IPS DF 6.9 (cell line): ENCODE measurements around the gene FYN.

Experiments
- DNase-seq: peaks from one replicate; pipeline ENCODE4 v3.0.0-alpha.2; 2013; ENCODE audit warnings: low read depth, low spot score
- H3K27ac ChIP-seq: one replicate; pipeline ENCODE4 v1.5.1; 2013; ENCODE audit warnings: low read length, control low read depth
- H3K27me3 ChIP-seq: 2 replicates; pipeline ENCODE4 v1.6.1; 2013; ENCODE audit warnings: mild to moderate bottlenecking, low read length; ENCODE audit not compliant: control insufficient read depth, insufficient read depth
- H3K36me3 ChIP-seq: 2 replicates; pipeline ENCODE4 v1.6.1; 2013; ENCODE audit warnings: low read length; ENCODE audit not compliant: control insufficient read depth, insufficient read depth
- H3K4me1 ChIP-seq: 2 replicates; pipeline ENCODE4 v1.6.1; 2013; ENCODE audit warnings: low read length; ENCODE audit not compliant: control insufficient read depth, insufficient read depth
- H3K4me3 ChIP-seq: 2 replicates; pipeline ENCODE4 v1.5.1; 2013; ENCODE audit warnings: mild to moderate bottlenecking, low read length
- H3K9me3 ChIP-seq: 2 replicates; pipeline ENCODE4 v1.6.1; 2013; ENCODE audit warnings: low read length, inconsistent platforms; ENCODE audit not compliant: control insufficient read depth, insufficient read depth
- WGBS: extraction: QIAGEN DNeasy Blood & Tissue Kit; methylation state at CpG from one replicate; pipeline ENCODE4 v1.1.7; 2013; ENCODE audit warnings: mixed read lengths, missing lambda C conversion rate; ENCODE audit not compliant: insufficient read length, insufficient coverage; 5-methylcytosine and 5-hydroxymethylcytosine counted together

The FYN gene

DNA sequence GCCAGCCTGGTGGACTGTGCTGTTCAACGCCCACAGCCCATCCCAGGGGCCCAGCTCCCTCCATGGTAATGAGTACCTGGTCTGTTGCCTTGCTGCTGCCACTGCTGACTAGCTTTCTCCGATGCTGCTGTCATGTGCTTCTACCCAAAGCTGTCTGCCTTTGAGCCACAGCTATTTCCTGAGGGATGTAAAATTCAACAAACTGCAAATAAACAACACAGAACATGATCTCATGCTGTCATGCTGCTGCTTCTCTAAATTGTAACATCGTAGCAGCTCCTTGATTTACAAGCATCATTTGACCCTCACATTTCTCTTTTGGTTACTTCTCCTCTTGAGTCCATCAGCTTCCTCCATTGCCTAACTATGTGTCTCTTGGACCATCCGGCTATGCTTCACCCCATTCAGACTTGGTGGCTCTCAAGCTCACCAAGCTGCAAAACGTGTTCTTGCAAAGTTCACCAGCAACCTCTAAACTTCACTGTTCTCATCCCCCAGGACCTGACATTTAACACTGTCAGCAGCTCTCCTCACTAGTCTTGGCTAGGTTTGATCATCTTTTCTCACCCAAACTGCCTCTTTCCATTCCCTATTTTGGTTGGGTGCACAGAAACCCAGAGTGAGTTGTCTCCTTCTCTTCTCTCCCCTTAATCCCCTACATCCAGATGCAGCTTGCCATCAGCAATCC is 54.6 kb downstream of the FYN start:
- no CpG with 5 or more reads among the region's 5 CpGs for WGBS
- DNase-seq: no peak
- Histone ChIP-seq H3K9me3 (no peaks in the 10 kb centered on the region), H3K36me3 (no peaks in the 10 kb centered on the region), H3K4me3 (no peak overlapping the region), H3K4me1 (0 out of 2 replicates have a peak, but pooled peaks cover 1% of the 10 kb centered on the region), H3K27me3 (no peaks in the 10 kb centered on the region), H3K27ac (no peak overlapping the region)

DNA sequence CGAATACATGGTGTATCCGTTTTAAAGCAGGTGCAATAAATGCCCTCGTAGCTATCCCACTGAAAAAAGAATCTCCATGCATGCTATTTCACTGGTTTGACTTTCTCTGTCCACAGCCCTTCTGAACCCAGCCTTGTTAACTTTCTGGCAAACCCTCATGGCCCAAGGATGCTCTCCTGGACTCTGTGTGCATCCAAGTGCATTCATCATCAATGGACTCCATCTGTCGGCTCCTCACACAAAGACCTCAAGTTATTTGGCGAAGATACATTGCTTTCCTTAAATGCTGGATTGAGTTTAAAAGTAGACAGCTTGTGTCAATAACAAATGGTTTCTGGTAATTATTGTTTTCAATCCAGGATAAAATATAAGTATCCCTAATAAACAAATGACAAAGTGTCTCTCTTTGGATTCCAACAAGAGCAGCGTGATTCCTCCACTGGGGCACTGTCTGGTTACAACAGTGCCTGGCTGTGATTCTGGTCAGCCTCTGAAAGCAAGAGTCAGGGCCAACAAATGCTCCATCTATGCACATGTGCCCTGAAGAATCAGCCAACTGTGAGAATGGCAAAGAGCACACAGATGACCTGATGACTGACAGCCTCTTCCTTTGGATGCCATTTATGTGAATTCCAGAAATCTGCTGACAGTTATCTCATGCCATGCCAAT is 55.7 kb downstream of the FYN start:
- no peaks in the 10 kb centered on the region for H3K36me3 ChIP-seq
- WGBS: no CpG with 5 or more reads among the region's 6 CpGs
- no peak for DNase-seq
- no peak overlapping the region for H3K4me3 ChIP-seq
- H3K4me1 ChIP-seq: 0 out of 2 replicates have a peak, but pooled peaks cover 1% of the 10 kb centered on the region
- H3K27ac ChIP-seq: no peak overlapping the region
- no peaks in the 10 kb centered on the region for H3K27me3 ChIP-seq
- H3K9me3 ChIP-seq: no peaks in the 10 kb centered on the region

DNA sequence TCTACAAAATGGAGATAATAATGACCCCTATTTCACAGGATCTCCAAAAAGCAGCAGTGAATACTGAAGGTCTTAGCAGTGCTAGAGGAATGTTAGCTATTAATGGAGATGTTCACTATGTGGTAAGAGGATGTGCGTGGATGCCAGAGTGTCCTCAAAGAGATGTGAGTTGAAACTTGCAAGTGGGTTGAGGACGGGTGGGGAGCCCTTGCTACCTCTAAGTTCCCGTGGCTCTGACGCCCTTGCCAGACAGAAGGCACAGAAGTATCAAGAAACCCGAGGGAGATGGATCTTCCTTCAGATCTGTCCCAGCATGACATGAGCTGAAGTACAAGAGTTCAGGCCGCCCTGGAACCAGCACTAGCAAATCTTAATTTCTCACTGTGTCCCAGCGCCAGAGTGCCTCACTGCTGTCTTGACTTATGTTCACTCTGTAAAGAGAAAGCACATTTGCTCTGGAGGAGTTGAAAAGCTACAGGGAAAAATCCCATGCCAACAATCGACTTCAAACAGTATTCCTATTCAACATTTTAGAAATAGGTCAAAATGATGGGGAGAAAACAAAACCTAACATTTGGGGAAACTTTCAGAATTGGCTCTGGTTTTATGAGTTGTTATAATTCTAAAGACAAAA is 59.5 kb downstream of the FYN start:
- Histone ChIP-seq H3K36me3 (no peaks in the 10 kb centered on the region), H3K27me3 (no peaks in the 10 kb centered on the region), H3K27ac (no peak overlapping the region), H3K9me3 (no peaks in the 10 kb centered on the region), H3K4me3 (no peak overlapping the region), H3K4me1 (0 out of 2 replicates have a peak, but pooled peaks cover 1% of the 10 kb centered on the region)
- no peak for DNase-seq
- no CpG with 5 or more reads among the region's 8 CpGs for WGBS

DNA sequence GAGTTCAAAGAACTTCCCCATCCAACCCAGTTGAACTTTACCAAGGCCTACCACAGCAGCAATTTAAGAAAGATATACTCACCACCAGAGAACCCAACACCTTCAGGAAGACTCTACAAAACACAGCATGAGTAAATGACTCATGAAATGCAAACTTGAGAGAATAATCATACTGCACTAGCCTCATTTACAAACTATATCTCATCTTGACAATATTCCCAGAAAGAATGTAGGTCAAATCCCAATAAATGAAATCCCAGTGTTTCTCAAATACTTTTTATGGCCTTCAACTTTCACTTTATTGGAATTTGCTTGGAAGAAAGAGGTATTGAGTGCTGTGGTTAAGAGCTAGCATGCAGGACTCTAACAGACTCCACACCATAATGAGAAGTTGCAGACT is 60.0 kb downstream of the FYN start:
- Histone ChIP-seq H3K4me3 (no peak overlapping the region), H3K9me3 (no peaks in the 10 kb centered on the region), H3K27me3 (no peaks in the 10 kb centered on the region), H3K27ac (no peak overlapping the region), H3K4me1 (0 out of 2 replicates have a peak, but pooled peaks cover 1% of the 10 kb centered on the region), H3K36me3 (no peaks in the 10 kb centered on the region)
- no peak for DNase-seq

DNA sequence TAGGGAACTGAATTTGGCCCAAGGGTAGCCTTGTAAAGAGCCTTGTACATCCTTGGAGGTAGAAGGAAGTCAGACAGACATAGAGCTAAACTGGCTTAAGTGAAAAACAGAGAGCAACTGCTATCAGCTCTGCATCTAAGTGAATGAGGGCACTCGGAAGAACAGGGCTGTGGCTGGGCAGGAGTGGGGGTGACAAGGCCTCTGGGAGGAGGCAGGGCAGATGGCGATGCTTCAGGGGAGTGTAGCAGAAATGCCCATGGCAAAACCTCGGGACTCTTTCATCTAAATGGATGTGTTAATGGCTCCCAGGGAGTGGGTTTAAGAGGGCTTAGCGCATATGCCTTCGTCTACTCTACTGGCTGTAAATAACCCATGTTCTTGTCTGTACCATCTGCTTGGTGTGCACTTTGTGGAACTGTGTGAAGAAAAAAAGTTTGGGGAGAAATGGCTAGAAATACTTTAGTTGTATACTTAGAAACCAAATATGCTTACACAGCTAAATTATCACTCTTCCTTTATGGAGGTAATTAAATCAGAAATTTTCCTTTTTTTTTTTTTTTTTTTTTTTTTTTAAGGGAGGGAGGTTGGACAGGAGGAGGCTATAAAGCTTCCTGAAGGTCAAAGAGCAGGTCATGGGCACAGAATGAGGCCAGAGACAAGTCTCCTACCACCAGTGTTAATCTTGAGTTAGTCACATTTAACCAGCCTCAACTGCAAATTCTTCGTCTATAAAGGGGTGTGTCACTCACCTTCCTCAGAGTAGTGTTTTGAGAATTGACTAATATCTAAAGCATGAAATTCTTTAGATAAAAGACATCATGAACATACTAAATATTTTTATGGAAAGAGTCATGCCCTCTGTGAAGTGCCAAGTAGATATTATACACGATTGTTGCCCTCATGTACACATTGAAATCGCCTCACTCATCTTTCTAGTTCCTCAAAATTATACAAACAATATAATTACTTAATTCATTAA is 60.9 kb downstream of the FYN start:
- 100% methylated on average over 2 of the region's 8 CpGs for WGBS
- H3K36me3 ChIP-seq: no peaks in the 10 kb centered on the region
- H3K9me3 ChIP-seq: no peaks in the 10 kb centered on the region
- H3K27me3 ChIP-seq: no peaks in the 10 kb centered on the region
- no peak overlapping the region for H3K4me3 ChIP-seq
- 0 out of 2 replicates have a peak, but pooled peaks cover 1% of the 10 kb centered on the region for H3K4me1 ChIP-seq
- no peak for DNase-seq
- H3K27ac ChIP-seq: no peak overlapping the region

DNA sequence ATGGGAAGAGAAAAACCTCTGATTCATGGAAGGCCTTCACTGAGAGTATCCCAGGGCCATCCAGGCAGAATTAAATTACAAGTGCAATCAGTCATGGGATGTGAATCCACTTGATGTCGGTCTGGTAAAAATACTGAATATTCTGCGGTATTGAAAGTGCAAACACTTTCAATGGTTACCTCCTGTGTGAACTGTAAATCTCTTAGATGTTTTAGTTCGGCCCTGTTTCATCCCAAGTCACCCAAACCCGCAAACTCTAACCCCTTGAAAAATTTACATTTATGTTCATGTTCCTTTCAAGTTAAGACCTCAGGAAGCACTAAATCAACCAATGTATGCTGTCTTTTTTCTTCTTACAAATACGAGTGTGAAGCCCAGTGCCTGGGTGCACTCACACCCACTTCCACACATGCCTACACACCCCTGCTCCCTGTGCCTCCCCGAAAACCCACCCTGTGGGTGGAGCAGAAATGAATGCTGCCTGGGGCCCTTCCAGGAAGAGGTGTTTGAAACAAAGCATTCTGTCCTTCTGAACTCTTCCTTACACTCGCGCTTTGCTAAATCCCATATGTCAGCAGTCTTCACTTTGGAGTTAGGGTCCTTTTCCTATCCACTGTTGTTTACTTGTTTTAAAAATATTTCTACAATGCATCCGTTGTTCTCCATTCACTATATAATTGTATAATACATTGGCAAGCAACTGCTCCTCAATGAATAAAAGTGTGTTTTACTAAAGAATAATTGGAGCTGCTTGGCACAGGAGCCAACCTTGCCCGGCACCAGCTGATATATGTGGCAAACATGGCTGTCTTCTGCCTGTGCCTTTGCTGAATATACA is 62.7 kb downstream of the FYN start:
- Histone ChIP-seq H3K4me1 (0 out of 2 replicates have a peak, but pooled peaks cover 1% of the 10 kb centered on the region), H3K27me3 (no peaks in the 10 kb centered on the region), H3K9me3 (no peaks in the 10 kb centered on the region), H3K27ac (no peak overlapping the region), H3K4me3 (no peak overlapping the region), H3K36me3 (no peaks in the 10 kb centered on the region)
- WGBS: no CpG with 5 or more reads among the region's 10 CpGs
- no peak for DNase-seq

DNA sequence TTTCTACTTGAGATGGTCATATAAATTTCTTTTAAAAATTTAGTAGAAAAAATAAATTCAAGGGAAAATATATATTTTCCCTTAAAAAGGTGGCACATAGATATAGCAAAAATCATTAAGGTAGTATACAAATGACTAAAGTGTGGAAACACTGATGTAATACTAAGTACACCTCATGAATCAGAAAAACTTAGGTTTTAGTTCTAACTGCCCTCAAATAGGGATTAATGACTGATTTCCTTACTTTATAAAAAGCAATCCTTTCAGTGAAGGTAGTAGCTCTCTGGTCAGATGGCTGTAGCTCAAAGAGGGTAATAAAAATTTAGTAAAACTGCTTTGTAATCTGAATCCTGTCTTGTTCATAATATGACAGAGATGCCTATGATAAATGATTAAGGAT is 63.5 kb downstream of the FYN start:
- Histone ChIP-seq H3K27me3 (no peaks in the 10 kb centered on the region), H3K27ac (no peak overlapping the region), H3K4me1 (0 out of 2 replicates have a peak, but pooled peaks cover 1% of the 10 kb centered on the region), H3K4me3 (no peak overlapping the region), H3K9me3 (no peaks in the 10 kb centered on the region), H3K36me3 (no peaks in the 10 kb centered on the region)
- DNase-seq: no peak

DNA sequence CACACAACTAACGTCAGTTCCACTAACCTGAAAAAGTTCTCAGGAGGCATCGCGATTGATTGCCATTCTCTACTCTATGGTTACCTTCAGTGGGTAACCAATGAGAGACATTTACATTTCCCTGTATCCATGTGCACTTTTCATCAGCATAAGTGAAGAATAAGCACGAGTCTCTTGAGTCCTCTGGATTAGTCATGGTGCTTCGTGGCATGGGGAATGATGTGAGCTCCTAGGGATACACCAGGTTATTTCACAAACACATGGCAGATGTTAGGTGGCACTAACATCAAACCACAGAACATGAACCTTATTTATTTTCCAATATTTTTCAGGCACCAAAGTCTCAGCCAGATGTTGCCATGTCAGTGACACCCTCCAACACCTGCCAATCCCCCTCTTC is 64.0 kb downstream of the FYN start:
- 0 out of 2 replicates have a peak, but pooled peaks cover 1% of the 10 kb centered on the region for H3K4me1 ChIP-seq
- H3K9me3 ChIP-seq: no peaks in the 10 kb centered on the region
- WGBS: no CpG with 5 or more reads among the region's 5 CpGs
- no peaks in the 10 kb centered on the region for H3K36me3 ChIP-seq
- no peak for DNase-seq
- H3K27ac ChIP-seq: no peak overlapping the region
- no peak overlapping the region for H3K4me3 ChIP-seq
- H3K27me3 ChIP-seq: no peaks in the 10 kb centered on the region

DNA sequence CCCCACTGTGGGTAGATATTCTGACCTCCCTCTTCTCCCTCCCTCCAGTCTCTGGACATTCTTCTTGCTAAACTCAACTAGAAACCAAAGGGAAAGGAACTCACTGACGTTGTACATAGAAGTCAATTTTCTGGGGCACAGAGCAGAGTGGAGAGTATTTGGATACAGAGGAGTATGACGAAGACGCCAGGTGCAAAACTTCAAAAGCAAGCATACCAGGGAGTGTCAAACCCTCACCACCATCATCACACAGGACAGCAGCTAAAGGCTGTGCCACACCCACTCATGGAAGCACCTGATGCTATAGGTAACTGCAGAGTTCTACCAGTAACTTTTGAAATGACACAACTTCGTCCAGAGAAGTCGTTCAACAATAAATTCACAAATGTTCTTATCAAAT is 64.8 kb downstream of the FYN start:
- Histone ChIP-seq H3K36me3 (no peaks in the 10 kb centered on the region), H3K4me1 (no peaks in the 10 kb centered on the region)

More for the DNA sequence above, 64.8 kb downstream of the FYN start:
- H3K4me3 ChIP-seq: no peak overlapping the region
- H3K27ac ChIP-seq: no peak overlapping the region
- no peaks in the 10 kb centered on the region for H3K27me3 ChIP-seq
- no peaks in the 10 kb centered on the region for H3K9me3 ChIP-seq
- no peak for DNase-seq
- no CpG with 5 or more reads among the region's 5 CpGs for WGBS
